Activated CD8-positive, alpha-beta T cell treated with anti-CD3 and anti-CD28 coated beads, Interleukin-2, amount 10 ng/mL, durations not matched to agents 7 days and 5 days (primary cell): Measurements from ENCODE around the gene NKX2-4. TPM values are rescaled to one million over a fixed set of nuclear protein-coding genes. Genes with fewer than 3 reads are reported as not detected.
"Not testable (repeated sequence)": the region's sequence is repeated elsewhere in the genome, so short reads cannot be mapped to it uniquely, and the experiment has no call there.

Source experiments
- ATAC-seq: fragments of 150-1000 bp; cut with Tn5 transposase; one replicate; pipeline ENCODE4 v1.10.0; 2021; ENCODE audit warnings: moderate library complexity
- CTCF ChIA-PET: fragments of 350-600 bp; sonication (Branson Sonifier 250); formaldehyde crosslinking; loops from one replicate; lab custom pipeline; 2021; ENCODE audit warnings: antibody characterized with exemption; lab: Charles Lee
- POLR2A ChIA-PET: fragments of 350-600 bp; sonication (Branson Sonifier 250); formaldehyde crosslinking; loops from one replicate; lab custom pipeline; 2021; ENCODE audit warnings: antibody characterized with exemption; lab: Charles Lee
- DNase-seq: peaks from one replicate; pipeline ENCODE4 v3.0.0-alpha.2; 2020
- H3K27ac Mint-ChIP-seq: one replicate; pipeline ENCODE4 v1.8.0; 2021; ENCODE audit warnings: mild to moderate bottlenecking, mixed read lengths
- H3K27me3 Mint-ChIP-seq: one replicate; pipeline ENCODE4 v1.8.0; 2021; ENCODE audit warnings: low read depth, mixed read lengths
- H3K36me3 Mint-ChIP-seq: one replicate; pipeline ENCODE4 v1.8.0; 2021; ENCODE audit warnings: low read depth, mixed read lengths
- H3K4me1 Mint-ChIP-seq: one replicate; pipeline ENCODE4 v1.8.0; 2021; ENCODE audit warnings: low read depth, mixed read lengths
- H3K4me3 Mint-ChIP-seq: one replicate; pipeline ENCODE4 v1.8.0; 2021; ENCODE audit warnings: mild to moderate bottlenecking, mixed read lengths
- H3K9me3 Mint-ChIP-seq: one replicate; pipeline ENCODE4 v1.8.0; 2022; ENCODE audit warnings: mixed read lengths; ENCODE audit not compliant: insufficient read depth
- total RNA-seq, 2 experiments: library from RNA; stranded (reverse); gene quantifications; one replicate each; pipeline ENCODE4 v1.2.3, GENCODE V29; 2021

Gene NKX2-4
- total RNA-seq: not detected

GRCh38 chr20:21397341-21398108 is at the start of gene NKX2-4:
Gene NKX2-4 (minus strand): TSS chr20:21397526. CDS start chr20:21397399, 127 bp downstream.
- ChIA-PET CTCF (no interaction called here), POLR2A (interaction anchor here (0.6 kb wide), 1 partner anchor 255 kb away, joined by 3 read pairs; no protein-coding TSS in a partner anchor)
- Mint-ChIP-seq H3K4me1 (peaks cover 22% of the 10 kb centered on the region), H3K4me3 (peak within 1 kb of the TSS; percentile 55), H3K36me3 (peaks cover 3% of the 10 kb centered on the region), H3K27me3 (peaks cover 64% of the 10 kb centered on the region), H3K27ac (peak within 1 kb of the TSS; percentile 68), H3K9me3 (no peaks in the 10 kb centered on the region)
- ATAC-seq (no peak), DNase-seq (no peak)

- Mint-ChIP-seq H3K4me1 (no peaks in the 10 kb centered on the region), H3K4me3 (no peak overlapping the region), H3K27me3 (peaks cover 19% of the 10 kb centered on the region), H3K27ac (no peak overlapping the region), H3K36me3 (no peaks in the 10 kb centered on the region), H3K9me3 (no peaks in the 10 kb centered on the region)
- no peak for DNase-seq
- ChIA-PET POLR2A (interaction anchor here (0.5 kb wide), 1 partner anchor 76 kb away, joined by 3 read pairs; the partner anchor contains the start of gene NKX2-2), CTCF (no interaction called here)
- no peak for ATAC-seq
Measured at GRCh38 chr20:21437816-21438215, 40.5 kb upstream of the NKX2-4 start.

- POLR2A ChIA-PET: no interaction called here
- no peak for DNase-seq
- Mint-ChIP-seq H3K4me3 (no peak overlapping the region), H3K27ac (no peak overlapping the region), H3K36me3 (no peaks in the 10 kb centered on the region), H3K27me3 (peaks cover 18% of the 10 kb centered on the region), H3K9me3 (no peaks in the 10 kb centered on the region), H3K4me1 (no peaks in the 10 kb centered on the region)
- CTCF ChIA-PET: no interaction called here
- no peak for ATAC-seq
Measured at GRCh38 chr20:21437248-21437647, 39.9 kb upstream of the NKX2-4 start.

GRCh38 chr20:21436205-21436604 is 38.9 kb upstream of the NKX2-4 start:
- H3K36me3 Mint-ChIP-seq: no peaks in the 10 kb centered on the region
- no peak for DNase-seq
- no peak overlapping the region for H3K4me3 Mint-ChIP-seq
- H3K9me3 Mint-ChIP-seq: no peaks in the 10 kb centered on the region
- no peak for ATAC-seq
- no peaks in the 10 kb centered on the region for H3K4me1 Mint-ChIP-seq
- ChIA-PET POLR2A (no interaction called here), CTCF (no interaction called here)
- no peak overlapping the region for H3K27ac Mint-ChIP-seq
- peaks cover 20% of the 10 kb centered on the region for H3K27me3 Mint-ChIP-seq

- DNase-seq (no peak), ATAC-seq (no peak)
- Mint-ChIP-seq H3K4me3 (no peak overlapping the region), H3K9me3 (no peaks in the 10 kb centered on the region), H3K27me3 (peaks cover 17% of the 10 kb centered on the region), H3K27ac (no peak overlapping the region), H3K36me3 (no peaks in the 10 kb centered on the region), H3K4me1 (no peaks in the 10 kb centered on the region)
- ChIA-PET CTCF (no interaction called here), POLR2A (no interaction called here)
Measured at GRCh38 chr20:21435576-21435975, 38.2 kb upstream of the NKX2-4 start.

GRCh38 chr20:21433329-21433890 is 36.1 kb upstream of the NKX2-4 start:
- no peaks in the 10 kb centered on the region for H3K9me3 Mint-ChIP-seq
- DNase-seq (no peak), ATAC-seq (no peak)
- ChIA-PET POLR2A (no interaction called here), CTCF (no interaction called here)
- no peaks in the 10 kb centered on the region for H3K36me3 Mint-ChIP-seq
- peaks cover 22% of the 10 kb centered on the region for H3K27me3 Mint-ChIP-seq
- no peak overlapping the region for H3K4me3 Mint-ChIP-seq
- no peak overlapping the region for H3K27ac Mint-ChIP-seq
- no peaks in the 10 kb centered on the region for H3K4me1 Mint-ChIP-seq

- no peaks in the 10 kb centered on the region for H3K36me3 Mint-ChIP-seq
- DNase-seq (no peak), ATAC-seq (no peak)
- H3K9me3 Mint-ChIP-seq: no peaks in the 10 kb centered on the region
- CTCF ChIA-PET: no interaction called here
- H3K4me3 Mint-ChIP-seq: no peak overlapping the region
- H3K27me3 Mint-ChIP-seq: peaks cover 22% of the 10 kb centered on the region
- no peak overlapping the region for H3K27ac Mint-ChIP-seq
- POLR2A ChIA-PET: no interaction called here
- no peaks in the 10 kb centered on the region for H3K4me1 Mint-ChIP-seq
Measured at GRCh38 chr20:21432911-21433310, 35.6 kb upstream of the NKX2-4 start.

- H3K4me3 Mint-ChIP-seq: no peak overlapping the region
- no peaks in the 10 kb centered on the region for H3K4me1 Mint-ChIP-seq
- no peaks in the 10 kb centered on the region for H3K36me3 Mint-ChIP-seq
Measured at GRCh38 chr20:21430020-21430419, 32.7 kb upstream of the NKX2-4 start.

GRCh38 chr20:21424846-21425245 is 27.5 kb upstream of the NKX2-4 start:
- Mint-ChIP-seq H3K9me3 (peaks cover 9% of the 10 kb centered on the region), H3K27me3 (peaks cover 6% of the 10 kb centered on the region), H3K4me3 (no peak overlapping the region), H3K36me3 (no peaks in the 10 kb centered on the region), H3K4me1 (no peaks in the 10 kb centered on the region), H3K27ac (no peak overlapping the region)
- POLR2A ChIA-PET: no interaction called here
- CTCF ChIA-PET: no interaction called here
- ATAC-seq: no peak
- DNase-seq: no peak

More at GRCh38 chr20:21430020-21430419, 32.7 kb upstream of the NKX2-4 start:
- ChIA-PET POLR2A (no interaction called here), CTCF (interaction anchor here (0.5 to 0.8 kb wide), 2 partner anchors 194 to 195 kb away, joined by 3 read pairs; no protein-coding TSS in a partner anchor)
- H3K27ac Mint-ChIP-seq: no peak overlapping the region
- H3K9me3 Mint-ChIP-seq: peaks cover 1% of the 10 kb centered on the region
- ATAC-seq (no peak), DNase-seq (no peak)
- H3K27me3 Mint-ChIP-seq: peaks cover 11% of the 10 kb centered on the region

GRCh38 chr20:21423712-21424111 is 26.4 kb upstream of the NKX2-4 start:
- ATAC-seq, CTCF ChIA-PET, H3K27ac Mint-ChIP-seq, H3K36me3 Mint-ChIP-seq, H3K4me1 Mint-ChIP-seq, DNase-seq, H3K27me3 Mint-ChIP-seq, POLR2A ChIA-PET, H3K4me3 Mint-ChIP-seq: not testable (repeated sequence)
- H3K9me3 Mint-ChIP-seq: peaks cover 11% of the 10 kb centered on the region

GRCh38 chr20:21421601-21422236 is 24.4 kb upstream of the NKX2-4 start:
- H3K27me3 Mint-ChIP-seq: peaks cover 3% of the 10 kb centered on the region
- ATAC-seq (no peak), DNase-seq (no peak)
- POLR2A ChIA-PET: no interaction called here
- peaks cover 11% of the 10 kb centered on the region for H3K9me3 Mint-ChIP-seq
- H3K4me3 Mint-ChIP-seq: no peak overlapping the region
- CTCF ChIA-PET: no interaction called here
- H3K36me3 Mint-ChIP-seq: no peaks in the 10 kb centered on the region
- no peaks in the 10 kb centered on the region for H3K4me1 Mint-ChIP-seq
- H3K27ac Mint-ChIP-seq: no peak overlapping the region

- H3K4me1 Mint-ChIP-seq, POLR2A ChIA-PET, DNase-seq, H3K4me3 Mint-ChIP-seq, H3K9me3 Mint-ChIP-seq, H3K36me3 Mint-ChIP-seq, ATAC-seq, CTCF ChIA-PET, H3K27ac Mint-ChIP-seq: not testable (repeated sequence)
- H3K27me3 Mint-ChIP-seq: peaks cover 20% of the 10 kb centered on the region
Measured at GRCh38 chr20:21419147-21419546, 21.8 kb upstream of the NKX2-4 start.
